ENCODE measurements around the gene AHRR.

GRCh38 chr5:345404-346195, 24.1 kb downstream of the AHRR start:
- no peak for TF ChIP-seq CTCF (IDR thresholded peaks at IDR 0.05)
- no peak for TF ChIP-seq POLR2A (IDR thresholded peaks at IDR 0.05)
